ENCODE data around the gene RALGAPA1.
A peak's percentile ranks its signal among the peaks of the same experiment; 100 is the strongest.
"Not testable (repeated sequence)": the region's sequence is repeated elsewhere in the genome, so short reads cannot be mapped to it uniquely, and the experiment has no call there.

Gene RALGAPA1

GRCh38 chr14:35797796-35798195, 11.3 kb downstream of the RALGAPA1 start:
- no peak for DNase-seq (ENCODE audit: low read depth)
- TF ChIP-seq MYC (IDR thresholded peaks at IDR 0.05; ENCODE audit: low read depth, low read length) (no peak), CTCF (IDR thresholded peaks at IDR 0.05; ENCODE audit: low read depth, low read length) (no peak), POLR2A (IDR thresholded peaks at IDR 0.05; ENCODE audit: extremely low read depth, insufficient read length) (no peak), MAX (IDR thresholded peaks at IDR 0.05; ENCODE audit: low read depth, low read length) (no peak)
- H3K4me3 ChIP-seq (ENCODE audit: low read depth, low read length), result no peak overlapping the region

- TF ChIP-seq POLR2A (IDR thresholded peaks at IDR 0.05; ENCODE audit: extremely low read depth, insufficient read length) (no peak), MYC (IDR thresholded peaks at IDR 0.05; ENCODE audit: low read depth, low read length) (no peak), CTCF (IDR thresholded peaks at IDR 0.05; ENCODE audit: low read depth, low read length) (no peak), MAX (IDR thresholded peaks at IDR 0.05; ENCODE audit: low read depth, low read length) (no peak)
- no peak overlapping the region for H3K4me3 ChIP-seq (ENCODE audit: low read depth, low read length)
- peak; percentile 17 for DNase-seq (ENCODE audit: low read depth)
These were observed 19.4 kb downstream of the RALGAPA1 start for GRCh38 chr14:35789651-35790050.

- no peak overlapping the region for H3K4me3 ChIP-seq (ENCODE audit: low read depth, low read length)
- no peak for DNase-seq (ENCODE audit: low read depth)
- no peak for TF ChIP-seq POLR2A (IDR thresholded peaks at IDR 0.05; ENCODE audit: extremely low read depth, insufficient read length)
- TF ChIP-seq MYC (IDR thresholded peaks at IDR 0.05; ENCODE audit: low read depth, low read length), result no peak
- TF ChIP-seq CTCF (IDR thresholded peaks at IDR 0.05; ENCODE audit: low read depth, low read length), result no peak
- TF ChIP-seq MAX (IDR thresholded peaks at IDR 0.05; ENCODE audit: low read depth, low read length), result no peak
These were observed 22.2 kb downstream of the RALGAPA1 start for GRCh38 chr14:35786856-35787255.

- TF ChIP-seq POLR2A (IDR thresholded peaks at IDR 0.05; ENCODE audit: extremely low read depth, insufficient read length) (no peak), CTCF (IDR thresholded peaks at IDR 0.05; ENCODE audit: low read depth, low read length) (no peak), MYC (IDR thresholded peaks at IDR 0.05; ENCODE audit: low read depth, low read length) (no peak), MAX (IDR thresholded peaks at IDR 0.05; ENCODE audit: low read depth, low read length) (no peak)
- no peak overlapping the region for H3K4me3 ChIP-seq (ENCODE audit: low read depth, low read length)
- no peak for DNase-seq (ENCODE audit: low read depth)
These were observed 25.4 kb downstream of the RALGAPA1 start for GRCh38 chr14:35783699-35784098.

GRCh38 chr14:35779368-35779767, 29.7 kb downstream of the RALGAPA1 start:
- TF ChIP-seq CTCF (IDR thresholded peaks at IDR 0.05; ENCODE audit: low read depth, low read length) (no peak), MYC (IDR thresholded peaks at IDR 0.05; ENCODE audit: low read depth, low read length) (no peak)

GRCh38 chr14:35777550-35777949, 31.5 kb downstream of the RALGAPA1 start:
- H3K4me3 ChIP-seq (ENCODE audit: low read depth, low read length); DNase-seq (ENCODE audit: low read depth): not testable (repeated sequence)

More at GRCh38 chr14:35779368-35779767, 29.7 kb downstream of the RALGAPA1 start:
- no peak overlapping the region for H3K4me3 ChIP-seq (ENCODE audit: low read depth, low read length)
- DNase-seq (ENCODE audit: low read depth), result no peak

Data from NB4 (cell line).